Mesothelial cell of epicardium (in vitro differentiated cells): ENCODE measurements around the gene TBL3. TPM values are rescaled to one million over a fixed set of nuclear protein-coding genes. Genes with fewer than 3 reads are reported as not detected.
A peak's percentile ranks its signal among the peaks of the same experiment; 100 is the strongest.

ENCODE experiments used
- DNase-seq, 2 experiments: peaks; one replicate each; pipeline ENCODE4 v3.0.0; 2021; ENCODE audit warnings: low spot score in 2 of 2; ENCODE audit not compliant: unreplicated experiment in 2 of 2
- H3K27ac Mint-ChIP-seq: 2 replicates; pipeline ENCODE4 v1.8.0; 2021; ENCODE audit warnings: mixed read lengths
- H3K27me3 Mint-ChIP-seq: 2 replicates; pipeline ENCODE4 v1.8.0; 2021; ENCODE audit warnings: low read depth, mixed read lengths
- H3K36me3 Mint-ChIP-seq: 2 replicates; pipeline ENCODE4 v1.8.0; 2021; ENCODE audit warnings: mixed read lengths
- H3K4me1 Mint-ChIP-seq: 2 replicates; pipeline ENCODE4 v1.8.0; 2021; ENCODE audit warnings: mixed read lengths
- H3K4me3 Mint-ChIP-seq: 2 replicates; pipeline ENCODE4 v1.8.0; 2021; ENCODE audit warnings: mild to moderate bottlenecking, moderate library complexity, mixed read lengths
- H3K9me3 Mint-ChIP-seq: 2 replicates; pipeline ENCODE4 v1.8.0; 2021; ENCODE audit warnings: mixed read lengths
- total RNA-seq: library from RNA; stranded (reverse); gene quantifications from 3 replicates; pipeline ENCODE4 v1.2.1, GENCODE V29; 2021
- TF ChIP-seq, protein P1 (sequence below): fragments of 200-600 bp; sonication (generic); IDR thresholded peaks from one replicate; pipeline ENCODE4 v1.5.0; 2021; ENCODE audit warnings: antibody characterized with exemption; ENCODE audit not compliant: unreplicated experiment

TBL3 gene
- total RNA-seq, 1 donor from 2014 or later, result 37.2 TPM

DNA sequence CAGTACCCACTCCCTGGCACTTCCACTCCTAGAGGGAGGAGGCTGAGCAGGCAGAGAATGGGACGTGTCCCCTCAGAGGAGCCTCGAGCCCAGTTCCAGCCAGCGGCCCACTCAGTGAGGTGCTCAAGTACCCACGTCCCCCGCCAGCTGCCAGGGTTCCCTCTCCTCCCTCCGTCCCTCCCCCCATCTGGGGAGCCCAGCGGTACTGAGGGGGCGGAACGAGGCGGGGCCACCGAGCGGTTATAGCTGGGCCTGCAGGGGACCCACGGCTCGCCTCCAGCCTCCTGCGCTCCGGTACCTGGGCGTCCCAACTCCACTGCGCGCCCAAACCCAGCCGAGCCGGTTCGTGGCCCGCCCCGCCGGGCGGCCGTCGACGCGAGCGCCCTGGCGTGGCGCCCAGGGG lies 47.7 kb downstream of the TBL3 start, which contains the start of gene NPW:
Gene NPW, plus strand, starts transcription at position 268 of the 403 bp plus-strand sequence.
- Mint-ChIP-seq H3K36me3 (no peaks in the 10 kb centered on the region), H3K4me3 (peak within 1 kb of the TSS; percentile 65), H3K27me3 (peaks cover 47% of the 10 kb centered on the region), H3K27ac (no peak within 1 kb of the TSS), H3K9me3 (no peaks in the 10 kb centered on the region), H3K4me1 (peaks cover 19% of the 10 kb centered on the region)
- TF ChIP-seq, protein P1, sequence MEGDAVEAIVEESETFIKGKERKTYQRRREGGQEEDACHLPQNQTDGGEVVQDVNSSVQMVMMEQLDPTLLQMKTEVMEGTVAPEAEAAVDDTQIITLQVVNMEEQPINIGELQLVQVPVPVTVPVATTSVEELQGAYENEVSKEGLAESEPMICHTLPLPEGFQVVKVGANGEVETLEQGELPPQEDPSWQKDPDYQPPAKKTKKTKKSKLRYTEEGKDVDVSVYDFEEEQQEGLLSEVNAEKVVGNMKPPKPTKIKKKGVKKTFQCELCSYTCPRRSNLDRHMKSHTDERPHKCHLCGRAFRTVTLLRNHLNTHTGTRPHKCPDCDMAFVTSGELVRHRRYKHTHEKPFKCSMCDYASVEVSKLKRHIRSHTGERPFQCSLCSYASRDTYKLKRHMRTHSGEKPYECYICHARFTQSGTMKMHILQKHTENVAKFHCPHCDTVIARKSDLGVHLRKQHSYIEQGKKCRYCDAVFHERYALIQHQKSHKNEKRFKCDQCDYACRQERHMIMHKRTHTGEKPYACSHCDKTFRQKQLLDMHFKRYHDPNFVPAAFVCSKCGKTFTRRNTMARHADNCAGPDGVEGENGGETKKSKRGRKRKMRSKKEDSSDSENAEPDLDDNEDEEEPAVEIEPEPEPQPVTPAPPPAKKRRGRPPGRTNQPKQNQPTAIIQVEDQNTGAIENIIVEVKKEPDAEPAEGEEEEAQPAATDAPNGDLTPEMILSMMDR, result no peak
- DNase-seq, result no peak

DNA sequence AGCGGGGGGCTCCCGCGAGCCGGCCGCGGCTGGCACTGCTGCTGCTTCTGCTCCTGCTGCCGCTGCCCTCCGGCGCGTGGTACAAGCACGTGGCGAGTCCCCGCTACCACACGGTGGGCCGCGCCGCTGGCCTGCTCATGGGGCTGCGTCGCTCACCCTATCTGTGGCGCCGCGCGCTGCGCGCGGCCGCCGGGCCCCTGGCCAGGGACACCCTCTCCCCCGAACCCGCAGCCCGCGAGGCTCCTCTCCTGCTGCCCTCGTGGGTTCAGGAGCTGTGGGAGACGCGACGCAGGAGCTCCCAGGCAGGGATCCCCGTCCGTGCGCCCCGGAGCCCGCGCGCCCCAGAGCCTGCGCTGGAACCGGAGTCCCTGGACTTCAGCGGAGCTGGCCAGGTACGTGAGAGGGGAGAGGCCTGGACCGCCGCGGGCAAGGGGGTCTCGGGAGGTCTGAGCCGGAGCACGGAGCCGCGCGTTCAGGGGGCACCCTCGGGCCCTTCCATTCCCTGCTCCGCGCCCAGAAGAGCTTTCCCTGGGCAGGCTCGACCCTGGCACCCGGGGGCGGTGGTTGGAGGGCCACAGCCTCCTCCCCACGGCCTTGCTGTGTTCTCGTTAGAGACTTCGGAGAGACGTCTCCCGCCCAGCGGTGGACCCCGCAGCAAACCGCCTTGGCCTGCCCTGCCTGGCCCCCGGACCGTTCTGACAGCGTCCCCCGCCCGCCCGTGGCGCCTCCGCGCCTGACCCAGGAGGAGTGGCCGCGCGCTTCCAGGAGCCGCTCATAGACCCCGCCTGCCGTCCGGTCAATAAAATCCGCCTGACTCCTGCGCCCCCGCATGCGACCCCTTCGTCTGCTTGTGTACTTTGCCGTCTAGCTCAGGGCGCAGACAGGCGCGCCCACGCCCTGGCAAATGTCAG lies 48.3 kb downstream of the TBL3 start:
- TF ChIP-seq, protein P1, result no peak
- H3K4me3 Mint-ChIP-seq, result peak overlapping the region; percentile 65
- H3K27ac Mint-ChIP-seq, result no peak overlapping the region
- H3K36me3 Mint-ChIP-seq, result no peaks in the 10 kb centered on the region
- DNase-seq, result no peak
- peaks cover 19% of the 10 kb centered on the region for H3K4me1 Mint-ChIP-seq
- no peaks in the 10 kb centered on the region for H3K9me3 Mint-ChIP-seq
- peaks cover 47% of the 10 kb centered on the region for H3K27me3 Mint-ChIP-seq

DNA sequence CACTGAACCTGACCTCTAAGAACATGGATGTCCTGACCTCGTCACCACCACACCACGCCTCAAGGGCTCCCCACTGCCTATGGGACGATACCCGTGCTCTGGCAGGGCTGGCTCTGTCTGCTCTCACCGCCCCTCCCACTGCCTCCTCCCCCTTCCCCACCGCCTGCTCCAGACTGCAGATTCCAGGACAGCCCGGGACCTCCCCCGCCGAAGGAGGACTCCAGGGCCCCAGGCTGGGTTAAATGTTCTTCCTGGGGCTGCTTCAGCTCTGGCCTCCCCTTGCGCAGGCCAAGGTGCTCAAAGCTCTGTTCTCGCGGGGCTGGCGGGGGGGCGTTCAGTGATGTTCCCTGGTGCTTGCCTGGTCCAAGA lies 50.9 kb downstream of the TBL3 start:
- TF ChIP-seq, protein P1, result no peak
- Mint-ChIP-seq H3K4me3 (peak overlapping the region; percentile 67), H3K27ac (peak overlapping the region; percentile 74), H3K27me3 (peaks cover 45% of the 10 kb centered on the region), H3K9me3 (no peaks in the 10 kb centered on the region), H3K36me3 (no peaks in the 10 kb centered on the region), H3K4me1 (peaks cover 23% of the 10 kb centered on the region)
- DNase-seq, result peak in 1 of 2 experiments; percentile 63

DNA sequence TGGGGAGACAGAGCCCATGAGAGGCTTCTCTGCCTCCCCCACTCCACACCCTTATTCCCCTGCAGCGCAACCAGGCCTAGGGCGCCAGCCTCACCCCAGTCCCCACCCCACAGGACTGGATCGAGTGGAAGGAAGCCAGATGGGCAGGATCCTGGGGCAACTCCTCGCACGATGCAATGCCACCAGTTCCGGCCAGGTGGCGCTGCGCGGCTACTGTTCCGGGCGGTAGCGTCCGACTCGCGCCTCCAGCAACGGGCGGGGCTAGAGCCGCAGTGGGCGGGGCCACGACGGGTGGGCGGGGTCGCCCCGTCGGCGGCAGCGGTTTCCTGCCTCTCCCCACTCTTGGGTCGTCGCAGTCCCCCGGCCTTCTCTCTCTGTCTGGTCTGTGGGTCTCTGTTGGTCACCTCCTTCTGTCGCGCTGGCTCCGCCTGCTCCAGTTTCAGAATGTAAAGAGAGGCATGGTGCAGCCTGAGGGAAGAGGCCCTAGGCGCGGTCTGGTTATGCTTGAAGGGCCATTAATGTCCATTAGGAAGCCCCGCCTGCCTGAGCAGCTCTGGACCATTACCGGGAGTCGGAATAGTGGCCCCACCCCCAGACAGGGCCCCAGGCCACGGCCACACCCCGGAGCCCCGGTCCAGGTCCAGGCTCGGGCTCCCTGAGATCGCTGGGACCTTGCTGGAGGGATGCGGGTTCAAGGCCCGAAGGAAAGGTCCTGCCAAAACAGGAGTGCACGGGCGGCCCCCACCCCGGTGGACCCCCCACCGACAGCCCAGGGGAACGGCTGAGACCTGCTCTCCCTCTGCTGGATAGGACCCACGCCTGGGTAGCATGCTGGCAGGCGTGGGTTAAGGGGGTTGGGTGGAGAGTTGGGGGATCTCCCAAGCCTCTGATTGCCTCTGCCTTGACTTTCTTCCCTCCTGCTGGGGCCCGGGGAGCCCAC lies 51.5 kb downstream of the TBL3 start:
- Mint-ChIP-seq H3K27ac (peak overlapping the region; percentile 74), H3K36me3 (no peaks in the 10 kb centered on the region), H3K27me3 (peaks cover 39% of the 10 kb centered on the region), H3K4me3 (peak overlapping the region; percentile 69), H3K4me1 (peaks cover 27% of the 10 kb centered on the region), H3K9me3 (no peaks in the 10 kb centered on the region)
- peak; percentile 95 to 98 for DNase-seq
- TF ChIP-seq, protein P1, result peak; percentile 99

DNA sequence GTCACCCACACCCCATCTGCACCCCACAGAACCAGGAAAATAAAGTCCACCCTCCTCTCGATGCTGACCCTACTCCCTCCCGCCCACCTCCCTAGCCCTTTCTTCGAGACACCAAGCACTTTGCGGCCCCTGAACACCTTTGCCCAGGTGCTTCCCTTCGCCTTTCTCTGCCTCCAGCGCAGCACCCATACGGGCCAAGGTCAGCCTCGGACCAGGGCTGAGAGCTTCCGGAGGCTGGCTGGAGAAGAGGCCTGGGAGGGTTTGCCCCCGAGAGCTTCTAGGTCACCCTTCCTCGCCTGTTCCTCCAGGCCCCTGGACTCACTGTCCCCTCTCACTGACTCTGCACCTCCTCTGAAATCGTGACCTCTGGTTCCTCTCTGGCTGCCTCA lies 52.2 kb downstream of the TBL3 start:
- Mint-ChIP-seq H3K27me3 (peaks cover 33% of the 10 kb centered on the region), H3K27ac (no peak overlapping the region), H3K36me3 (peaks cover 2% of the 10 kb centered on the region)

More for the DNA sequence above, 52.2 kb downstream of the TBL3 start:
- TF ChIP-seq, protein P1, result no peak
- no peak for DNase-seq
- no peaks in the 10 kb centered on the region for H3K9me3 Mint-ChIP-seq
- H3K4me1 Mint-ChIP-seq, result peaks cover 31% of the 10 kb centered on the region
- no peak overlapping the region for H3K4me3 Mint-ChIP-seq
